H54 (cell line): ENCODE data around the gene ENTPD1.
"Not testable (repeated sequence)": the region's sequence is repeated elsewhere in the genome, so short reads cannot be mapped to it uniquely, and the experiment has no call there.

Source experiments
- DNase-seq: peaks from one replicate; pipeline ENCODE4 v3.0.0; 2011; ENCODE audit warnings: low spot score, mixed read lengths; ENCODE audit not compliant: insufficient read length
- FAIRE-seq: peaks from 3 replicates; lab custom pipeline; 2011; peaks lifted over from hg19 to GRCh38; lab: Jason Lieb, UNC
- POLR2A ChIP-seq: IDR thresholded peaks from 2 replicates; pipeline ENCODE4 v1.6.1; 2011; ENCODE audit warnings: low read depth, mild to moderate bottlenecking, low read length

The ENTPD1 gene

GRCh38 chr10:95756041-95756761 lies at the start of gene ENTPD1:
ENTPD1 (plus strand) TSS chr10:95756163; CDS start chr10:95756240, 77 bp downstream.
- TF ChIP-seq POLR2A: no peak
- FAIRE-seq: no peak
- no peak for DNase-seq

- DNase-seq (no peak), FAIRE-seq (no peak)
- no peak for TF ChIP-seq POLR2A
These were observed 49.4 kb upstream of the ENTPD1 start for GRCh38 chr10:95706573-95706972.

- no peak for TF ChIP-seq POLR2A
- FAIRE-seq: no peak
- DNase-seq: no peak
These were observed 49.0 kb upstream of the ENTPD1 start for GRCh38 chr10:95706990-95707389.

- TF ChIP-seq POLR2A: no peak
- FAIRE-seq (no peak), DNase-seq (no peak)
These were observed 44.5 kb upstream of the ENTPD1 start for GRCh38 chr10:95711492-95711891.

GRCh38 chr10:95716466-95716865 lies 39.5 kb upstream of the ENTPD1 start:
- TF ChIP-seq POLR2A: no peak
- DNase-seq (no peak), FAIRE-seq (no peak)

- FAIRE-seq (no peak), DNase-seq (no peak)
- TF ChIP-seq POLR2A: no peak
These were observed 39.1 kb upstream of the ENTPD1 start for GRCh38 chr10:95716866-95717265.

- not testable (repeated sequence) for FAIRE-seq, DNase-seq
These were observed 35.2 kb upstream of the ENTPD1 start for GRCh38 chr10:95720745-95721144.

GRCh38 chr10:95722496-95722895 lies 33.5 kb upstream of the ENTPD1 start:
- not testable (repeated sequence) for DNase-seq, FAIRE-seq

- FAIRE-seq (peak; percentile 20), DNase-seq (no peak)
- no peak for TF ChIP-seq POLR2A
These were observed 27.4 kb upstream of the ENTPD1 start for GRCh38 chr10:95728526-95728925.

GRCh38 chr10:95729323-95730055 lies 26.5 kb upstream of the ENTPD1 start:
- FAIRE-seq: no peak
- TF ChIP-seq POLR2A: no peak
- DNase-seq: no peak

GRCh38 chr10:95730233-95730632 lies 25.7 kb upstream of the ENTPD1 start:
- FAIRE-seq (no peak), DNase-seq (no peak)
- TF ChIP-seq POLR2A: no peak

- DNase-seq, FAIRE-seq: not testable (repeated sequence)
These were observed 23.1 kb upstream of the ENTPD1 start for GRCh38 chr10:95732907-95733306.

GRCh38 chr10:95739056-95739455 lies 16.9 kb upstream of the ENTPD1 start:
- no peak for DNase-seq
- TF ChIP-seq POLR2A: no peak
- no peak for FAIRE-seq

GRCh38 chr10:95741807-95742467 lies 14.0 kb upstream of the ENTPD1 start:
- DNase-seq: no peak
- FAIRE-seq: no peak
- TF ChIP-seq POLR2A: no peak
